OCI-LY3 (cell line): ENCODE data around the gene PKM.

ENCODE experiments used
- EZH2phosphoT487 ChIP-seq: fragments of 200-600 bp; shearing (Covaris generic); IDR thresholded peaks from 2 replicates; pipeline ENCODE4 v1.6.1; 2018; ENCODE audit warnings: antibody characterized with exemption, mixed run types, low read depth
- TF ChIP-seq, protein P1 (sequence below): fragments of 200-600, 300-600 bp; sonication (generic); IDR thresholded peaks from 2 replicates; pipeline ENCODE4 v1.5.1; 2014; ENCODE audit warnings: antibody characterized with exemption, low read length, low read depth

DNA sequence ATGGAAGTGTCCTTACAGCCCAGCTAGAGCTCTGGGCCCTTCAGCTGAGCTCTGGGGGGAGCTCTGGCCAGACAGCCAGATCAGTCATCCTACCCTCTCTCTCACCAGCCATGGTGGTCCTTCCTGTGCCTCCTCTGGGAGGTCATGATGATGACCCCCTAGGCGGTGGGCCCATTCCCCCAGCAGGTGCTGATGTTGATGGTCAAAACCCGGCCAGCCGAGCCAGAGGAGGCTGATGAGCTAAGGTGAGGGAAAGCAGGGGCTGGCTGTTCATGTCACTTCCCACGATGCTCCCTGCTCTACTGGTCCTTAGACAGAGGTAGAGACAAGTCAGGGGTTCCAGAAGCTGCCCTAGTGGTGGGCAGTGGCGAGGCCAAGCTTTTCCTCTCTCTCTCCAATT lies 68.4 kb downstream of the PKM start:
- TF ChIP-seq, protein P1, sequence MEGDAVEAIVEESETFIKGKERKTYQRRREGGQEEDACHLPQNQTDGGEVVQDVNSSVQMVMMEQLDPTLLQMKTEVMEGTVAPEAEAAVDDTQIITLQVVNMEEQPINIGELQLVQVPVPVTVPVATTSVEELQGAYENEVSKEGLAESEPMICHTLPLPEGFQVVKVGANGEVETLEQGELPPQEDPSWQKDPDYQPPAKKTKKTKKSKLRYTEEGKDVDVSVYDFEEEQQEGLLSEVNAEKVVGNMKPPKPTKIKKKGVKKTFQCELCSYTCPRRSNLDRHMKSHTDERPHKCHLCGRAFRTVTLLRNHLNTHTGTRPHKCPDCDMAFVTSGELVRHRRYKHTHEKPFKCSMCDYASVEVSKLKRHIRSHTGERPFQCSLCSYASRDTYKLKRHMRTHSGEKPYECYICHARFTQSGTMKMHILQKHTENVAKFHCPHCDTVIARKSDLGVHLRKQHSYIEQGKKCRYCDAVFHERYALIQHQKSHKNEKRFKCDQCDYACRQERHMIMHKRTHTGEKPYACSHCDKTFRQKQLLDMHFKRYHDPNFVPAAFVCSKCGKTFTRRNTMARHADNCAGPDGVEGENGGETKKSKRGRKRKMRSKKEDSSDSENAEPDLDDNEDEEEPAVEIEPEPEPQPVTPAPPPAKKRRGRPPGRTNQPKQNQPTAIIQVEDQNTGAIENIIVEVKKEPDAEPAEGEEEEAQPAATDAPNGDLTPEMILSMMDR = no peak
- no peak for TF ChIP-seq EZH2phosphoT487
